Nephron progenitor cell (in vitro differentiated cells): ENCODE results near the gene GLDN.
"Not testable (repeated sequence)": the region's sequence is repeated elsewhere in the genome, so short reads cannot be mapped to it uniquely, and the experiment has no call there.

Experiments used
- DNase-seq: peaks from one replicate; pipeline ENCODE4 v3.0.0; 2021
- H3K27ac Mint-ChIP-seq: 2 replicates; pipeline ENCODE4 v1.8.0; 2021; ENCODE audit warnings: mild to moderate bottlenecking, moderate library complexity, mixed read lengths
- H3K27me3 Mint-ChIP-seq: 2 replicates; pipeline ENCODE4 v1.8.0; 2021; ENCODE audit warnings: mild to moderate bottlenecking, low read depth, mixed read lengths; ENCODE audit not compliant: poor library complexity
- H3K36me3 Mint-ChIP-seq: 2 replicates; pipeline ENCODE4 v1.8.0; 2021; ENCODE audit warnings: low read depth, mixed read lengths
- H3K4me1 Mint-ChIP-seq: 2 replicates; pipeline ENCODE4 v1.8.0; 2021; ENCODE audit warnings: mixed read lengths
- H3K4me3 Mint-ChIP-seq: 2 replicates; pipeline ENCODE4 v1.8.0; 2021; ENCODE audit warnings: mild to moderate bottlenecking, moderate library complexity, mixed read lengths
- H3K9me3 Mint-ChIP-seq: 2 replicates; pipeline ENCODE4 v1.8.0; 2021; ENCODE audit warnings: mild to moderate bottlenecking, moderate library complexity, mixed read lengths
- CTCF ChIP-seq: fragments of 200-600 bp; sonication (generic); IDR thresholded peaks from 2 replicates; pipeline ENCODE4 v1.5.0; 2021; ENCODE audit warnings: antibody characterized with exemption

The GLDN gene

DNA sequence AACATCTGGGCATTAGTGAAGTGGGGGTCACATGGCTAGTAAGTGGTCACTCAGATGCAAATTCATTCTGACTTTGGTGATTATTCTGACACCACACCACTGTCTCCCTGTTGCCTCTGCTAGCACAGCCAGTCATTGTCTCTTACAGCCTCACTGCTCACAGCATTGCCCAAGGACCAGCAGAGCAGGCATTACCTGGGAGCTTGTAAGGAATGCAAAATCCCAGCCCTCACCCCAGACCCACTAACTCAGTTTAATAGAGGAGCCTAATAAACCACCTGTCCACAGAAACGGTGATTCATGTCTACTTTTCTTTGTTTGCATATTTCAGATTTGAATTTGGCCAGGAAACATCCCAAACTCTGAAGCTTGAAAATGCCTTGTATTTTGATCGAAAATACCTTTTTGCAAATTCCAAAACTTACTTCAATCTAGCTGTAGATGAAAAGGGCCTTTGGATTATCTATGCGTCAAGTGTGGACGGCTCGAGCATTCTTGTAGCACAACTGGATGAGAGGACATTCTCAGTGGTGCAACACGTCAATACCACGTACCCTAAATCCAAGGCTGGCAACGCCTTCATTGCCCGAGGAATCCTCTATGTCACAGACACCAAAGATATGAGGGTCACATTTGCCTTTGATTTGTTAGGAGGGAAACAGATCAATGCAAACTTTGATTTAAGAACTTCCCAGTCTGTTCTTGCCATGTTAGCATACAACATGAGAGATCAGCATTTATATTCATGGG is 62.7 kb downstream of the GLDN start:
- TF ChIP-seq CTCF = no peak
- no peaks in the 10 kb centered on the region for H3K36me3 Mint-ChIP-seq
- H3K4me1 Mint-ChIP-seq = peaks cover 12% of the 10 kb centered on the region
- H3K27me3 Mint-ChIP-seq = peaks cover 3% of the 10 kb centered on the region
- no peak overlapping the region for H3K4me3 Mint-ChIP-seq
- DNase-seq = no peak
- no peaks in the 10 kb centered on the region for H3K9me3 Mint-ChIP-seq
- H3K27ac Mint-ChIP-seq = no peak overlapping the region

GRCh38 chr15:51405693-51406523 is 64.5 kb downstream of the GLDN start:
- H3K27me3 Mint-ChIP-seq = no peaks in the 10 kb centered on the region
- H3K9me3 Mint-ChIP-seq = no peaks in the 10 kb centered on the region
- no peak overlapping the region for H3K27ac Mint-ChIP-seq
- TF ChIP-seq CTCF = no peak
- H3K36me3 Mint-ChIP-seq = no peaks in the 10 kb centered on the region
- peaks cover 12% of the 10 kb centered on the region for H3K4me1 Mint-ChIP-seq
- no peak overlapping the region for H3K4me3 Mint-ChIP-seq
- DNase-seq = no peak

- no peak for TF ChIP-seq CTCF
- no peak for DNase-seq
- H3K9me3 Mint-ChIP-seq = no peaks in the 10 kb centered on the region
- H3K4me1 Mint-ChIP-seq = no peaks in the 10 kb centered on the region
- H3K27ac Mint-ChIP-seq = no peak overlapping the region
- H3K4me3 Mint-ChIP-seq = no peak overlapping the region
- H3K36me3 Mint-ChIP-seq = no peaks in the 10 kb centered on the region
- H3K27me3 Mint-ChIP-seq = no peaks in the 10 kb centered on the region
These were observed 72.9 kb downstream of the GLDN start for GRCh38 chr15:51414256-51414860.

DNA sequence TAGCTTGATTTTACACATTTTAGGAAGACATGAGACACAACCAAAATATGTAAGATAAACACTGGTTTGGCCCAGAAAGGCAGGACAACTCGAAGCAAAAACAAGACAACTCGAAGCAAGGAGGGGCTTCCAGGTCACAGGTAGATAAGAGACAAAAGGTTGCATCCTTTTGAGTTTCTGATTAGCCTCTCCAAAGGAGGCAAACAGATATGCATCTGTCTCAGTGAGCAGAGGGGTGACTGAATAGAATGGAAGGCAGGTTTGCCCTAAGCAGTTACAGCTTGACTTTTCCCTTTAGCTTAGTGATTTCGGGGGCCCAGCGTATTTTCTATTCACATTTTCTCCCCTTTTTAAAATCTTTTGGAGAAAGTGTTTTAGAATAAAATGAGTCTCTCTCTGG is 74.7 kb downstream of the GLDN start:
- Mint-ChIP-seq H3K27ac (no peak overlapping the region), H3K27me3 (no peaks in the 10 kb centered on the region), H3K4me3 (no peak overlapping the region), H3K4me1 (no peaks in the 10 kb centered on the region), H3K36me3 (no peaks in the 10 kb centered on the region), H3K9me3 (no peaks in the 10 kb centered on the region)
- no peak for DNase-seq
- TF ChIP-seq CTCF = no peak

DNA sequence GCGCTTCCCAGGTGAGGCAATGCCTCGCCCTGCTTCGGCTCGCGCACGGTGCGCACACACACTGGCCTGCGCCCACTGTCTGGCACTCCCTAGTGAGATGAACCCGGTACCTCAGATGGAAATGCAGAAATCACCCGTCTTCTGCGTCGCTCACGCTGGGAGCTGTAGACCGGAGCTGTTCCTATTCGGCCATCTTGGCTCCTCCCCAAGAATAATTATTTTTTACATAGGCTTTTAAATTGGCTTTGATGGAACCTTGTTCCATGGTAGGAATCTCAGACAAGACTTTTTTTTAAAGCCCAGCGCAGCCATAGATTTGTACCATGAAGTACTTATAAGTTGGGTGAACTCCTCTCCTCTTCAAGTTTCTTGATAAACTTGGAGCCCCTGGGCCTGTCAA is 81.6 kb downstream of the GLDN start:
- H3K4me3 Mint-ChIP-seq, H3K36me3 Mint-ChIP-seq, H3K27me3 Mint-ChIP-seq, DNase-seq, H3K27ac Mint-ChIP-seq, H3K4me1 Mint-ChIP-seq: not testable (repeated sequence)
- H3K9me3 Mint-ChIP-seq = peaks cover 11% of the 10 kb centered on the region

DNA sequence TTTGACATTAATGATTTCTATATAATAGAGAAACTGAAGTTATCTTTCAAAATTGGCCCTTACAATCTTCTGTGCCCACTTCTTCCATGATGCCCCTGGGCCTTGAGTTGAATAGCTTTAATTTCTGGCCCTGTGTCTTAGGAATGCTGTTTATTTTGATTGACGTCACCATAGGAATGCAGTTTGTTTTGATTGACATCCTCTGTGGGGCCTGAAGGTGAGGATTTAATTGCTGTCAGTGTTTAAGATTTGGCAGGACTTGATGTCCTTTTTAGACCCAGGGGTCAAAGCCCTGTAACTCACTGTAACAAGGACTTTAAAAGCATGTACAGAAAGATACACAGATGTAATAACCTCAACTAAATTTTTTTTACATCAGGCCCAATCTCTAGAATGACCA is 83.3 kb downstream of the GLDN start:
- Mint-ChIP-seq H3K27ac (no peak overlapping the region), H3K4me3 (no peak overlapping the region), H3K36me3 (no peaks in the 10 kb centered on the region), H3K9me3 (peaks cover 15% of the 10 kb centered on the region), H3K27me3 (no peaks in the 10 kb centered on the region), H3K4me1 (no peaks in the 10 kb centered on the region)
- TF ChIP-seq CTCF = no peak
- DNase-seq = no peak
